Globus pallidus (tissue), 1 donor: ENCODE data around the gene DAP3.
"Not testable (repeated sequence)": the region's sequence is repeated elsewhere in the genome, so short reads cannot be mapped to it uniquely, and the experiment has no call there.

Source experiments
- DNase-seq: peaks from one replicate; pipeline ENCODE4 v3.0.0-alpha.2; 2015; ENCODE audit warnings: low spot score

DAP3 gene

GRCh38 chr1:155718524-155719115, 29.7 kb downstream of the DAP3 start:
- peak; percentile 58 for DNase-seq

- no peak for DNase-seq
Observed at GRCh38 chr1:155719703-155720102, 30.8 kb downstream of the DAP3 start.

- DNase-seq = no peak
Observed at GRCh38 chr1:155725142-155725541, 36.3 kb downstream of the DAP3 start.

GRCh38 chr1:155729031-155729898, 40.4 kb downstream of the DAP3 start:
- DNase-seq = peak; percentile 84

- no peak for DNase-seq
Observed at GRCh38 chr1:155740995-155741394, 52.1 kb downstream of the DAP3 start.

- DNase-seq = no peak
Observed at GRCh38 chr1:155741908-155742307, 53.0 kb downstream of the DAP3 start.

GRCh38 chr1:155744711-155745283, 55.9 kb downstream of the DAP3 start:
- DNase-seq = no peak

GRCh38 chr1:155745284-155746228, 56.7 kb downstream of the DAP3 start:
- DNase-seq = peak; percentile 95

- not testable (repeated sequence) for DNase-seq
Observed at GRCh38 chr1:155747586-155747985, 58.7 kb downstream of the DAP3 start.

GRCh38 chr1:155748141-155748540, 59.2 kb downstream of the DAP3 start:
- not testable (repeated sequence) for DNase-seq

GRCh38 chr1:155759017-155759416, 70.1 kb downstream of the DAP3 start:
- not testable (repeated sequence) for DNase-seq

GRCh38 chr1:155759966-155760630, 71.2 kb downstream of the DAP3 start:
- DNase-seq = no peak

GRCh38 chr1:155760751-155761475, 72.0 kb downstream of the DAP3 start:
- DNase-seq = no peak

GRCh38 chr1:155761736-155762405, 73.0 kb downstream of the DAP3 start:
- DNase-seq = no peak

- DNase-seq = peak; percentile 47
Observed at GRCh38 chr1:155763090-155763815, 74.4 kb downstream of the DAP3 start.

- not testable (repeated sequence) for DNase-seq
Observed at GRCh38 chr1:155763989-155764388, 75.1 kb downstream of the DAP3 start.

- not testable (repeated sequence) for DNase-seq
Observed at GRCh38 chr1:155767399-155767989, 78.6 kb downstream of the DAP3 start.

GRCh38 chr1:155769257-155769656, 80.4 kb downstream of the DAP3 start:
- no peak for DNase-seq

GRCh38 chr1:155773221-155773620, 84.3 kb downstream of the DAP3 start:
- DNase-seq = no peak
